HG02884 (cell line): ENCODE results near the gene TPI1.

ENCODE experiments used
- ATAC-seq: cut with Tn5 transposase; IDR thresholded peaks from one replicate; pipeline ENCODE4 v1.9.1; 2021; ENCODE audit warnings: mild to moderate bottlenecking, moderate library complexity; ENCODE audit not compliant: unreplicated experiment

The TPI1 gene

DNA sequence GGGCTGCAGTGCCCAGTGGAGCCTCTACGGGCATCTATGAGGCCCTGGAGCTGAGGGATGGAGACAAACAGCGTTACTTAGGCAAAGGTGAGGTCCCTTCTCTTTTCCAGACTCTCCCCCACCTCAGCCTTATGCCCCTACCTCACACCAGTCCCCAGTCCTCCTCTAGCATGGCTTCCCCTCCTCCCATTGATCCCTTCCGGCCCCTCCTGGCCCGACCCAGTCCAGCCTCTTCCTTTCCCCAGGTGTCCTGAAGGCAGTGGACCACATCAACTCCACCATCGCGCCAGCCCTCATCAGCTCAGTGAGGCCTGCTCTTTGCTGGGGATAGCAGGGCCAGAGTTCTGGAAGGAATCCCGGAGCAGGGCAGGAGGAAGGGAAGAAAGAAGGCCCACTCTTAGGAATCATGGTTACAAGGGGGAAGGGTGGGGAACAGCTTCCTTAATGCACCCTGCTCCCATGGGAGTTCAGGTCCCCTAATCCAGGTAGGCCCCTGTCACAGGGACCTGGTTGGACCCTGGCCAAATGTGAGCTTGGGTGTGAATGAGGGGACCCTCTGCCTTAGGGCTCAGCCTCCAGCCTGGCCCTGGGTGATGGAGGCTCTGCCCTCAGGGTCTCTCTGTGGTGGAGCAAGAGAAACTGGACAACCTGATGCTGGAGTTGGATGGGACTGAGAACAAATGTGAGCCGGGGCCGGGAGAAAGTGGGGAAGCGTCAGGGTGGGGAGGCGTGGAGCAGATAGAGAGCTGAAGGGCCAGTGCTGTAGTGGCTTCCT is 49.3 kb downstream of the TPI1 start:
- no peak for ATAC-seq

GRCh38 chr12:6917491-6918231 is 50.3 kb downstream of the TPI1 start:
- no peak for ATAC-seq

DNA sequence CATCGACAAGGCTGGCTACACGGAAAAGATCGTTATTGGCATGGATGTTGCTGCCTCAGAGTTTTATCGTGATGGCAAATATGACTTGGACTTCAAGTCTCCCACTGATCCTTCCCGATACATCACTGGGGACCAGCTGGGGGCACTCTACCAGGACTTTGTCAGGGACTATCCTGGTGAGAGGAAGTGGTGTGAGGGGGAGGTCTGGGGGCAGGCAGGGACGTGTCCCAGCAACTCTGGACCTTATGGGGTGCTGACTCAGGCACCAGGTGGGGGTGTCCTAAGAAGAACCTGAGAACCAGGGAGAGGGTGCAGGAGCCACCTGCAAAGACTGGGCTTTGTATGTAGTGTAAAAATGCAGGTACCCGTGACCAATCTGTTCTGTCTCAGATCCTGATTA is 52.3 kb downstream of the TPI1 start:
- no peak for ATAC-seq
